Measurements from ENCODE around the gene OPRD1. TPM values are rescaled to one million over a fixed set of nuclear protein-coding genes. Genes with fewer than 3 reads are reported as not detected.

Gene OPRD1
- total RNA-seq, 1 donor from 2014 or later, result 0.27 TPM

DNA sequence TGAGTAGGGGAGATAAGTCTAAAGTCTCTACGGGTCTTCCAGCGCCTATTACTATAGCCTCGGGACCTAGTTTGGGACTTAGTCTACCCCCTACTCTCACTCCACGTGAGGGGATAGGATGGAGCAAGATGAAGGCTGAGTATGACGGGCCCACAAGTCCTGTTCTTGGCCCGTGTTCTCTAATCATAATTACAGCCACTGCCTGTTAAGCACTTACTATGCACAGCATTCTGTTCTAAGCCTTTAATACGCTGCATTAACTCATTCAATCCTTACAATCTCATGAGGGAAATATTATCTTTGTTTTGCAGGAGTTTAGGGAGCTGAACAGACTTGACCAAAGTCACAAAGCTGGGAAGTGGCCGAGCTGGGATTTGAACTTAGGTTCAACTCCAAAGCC, 78.5 kb downstream of the OPRD1 start:
- H3K9me3 Mint-ChIP-seq (ENCODE audit: unreplicated experiment), result no peaks in the 10 kb centered on the region

DNA sequence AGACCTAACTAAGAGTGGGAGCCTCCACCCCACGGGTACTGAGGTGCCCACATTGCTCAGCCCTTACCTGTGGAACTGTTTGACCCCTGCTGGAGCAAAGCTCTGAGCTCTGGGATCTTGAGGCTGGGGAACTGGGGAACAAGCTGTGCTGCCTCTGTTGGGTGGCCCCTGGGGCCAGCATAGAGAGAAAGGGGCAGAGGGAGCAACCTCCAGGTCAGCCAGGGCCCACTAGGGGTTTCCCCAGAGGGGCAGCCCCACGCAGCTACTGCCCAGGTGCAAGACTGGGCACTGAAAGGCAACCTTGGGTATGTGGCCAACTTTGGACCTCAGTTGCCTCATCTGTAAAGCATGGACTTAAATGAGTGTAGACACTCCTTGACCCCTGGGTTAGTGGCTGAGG, 78.9 kb downstream of the OPRD1 start:
- Mint-ChIP-seq H3K4me3 (ENCODE audit: unreplicated experiment) (no peak overlapping the region), H3K27ac (ENCODE audit: unreplicated experiment) (no peak overlapping the region), H3K4me1 (ENCODE audit: unreplicated experiment) (peaks cover 6% of the 10 kb centered on the region), H3K27me3 (ENCODE audit: unreplicated experiment) (no peaks in the 10 kb centered on the region), H3K36me3 (ENCODE audit: unreplicated experiment) (no peaks in the 10 kb centered on the region), H3K9me3 (ENCODE audit: unreplicated experiment) (no peaks in the 10 kb centered on the region)
- TF ChIP-seq, protein P1, sequence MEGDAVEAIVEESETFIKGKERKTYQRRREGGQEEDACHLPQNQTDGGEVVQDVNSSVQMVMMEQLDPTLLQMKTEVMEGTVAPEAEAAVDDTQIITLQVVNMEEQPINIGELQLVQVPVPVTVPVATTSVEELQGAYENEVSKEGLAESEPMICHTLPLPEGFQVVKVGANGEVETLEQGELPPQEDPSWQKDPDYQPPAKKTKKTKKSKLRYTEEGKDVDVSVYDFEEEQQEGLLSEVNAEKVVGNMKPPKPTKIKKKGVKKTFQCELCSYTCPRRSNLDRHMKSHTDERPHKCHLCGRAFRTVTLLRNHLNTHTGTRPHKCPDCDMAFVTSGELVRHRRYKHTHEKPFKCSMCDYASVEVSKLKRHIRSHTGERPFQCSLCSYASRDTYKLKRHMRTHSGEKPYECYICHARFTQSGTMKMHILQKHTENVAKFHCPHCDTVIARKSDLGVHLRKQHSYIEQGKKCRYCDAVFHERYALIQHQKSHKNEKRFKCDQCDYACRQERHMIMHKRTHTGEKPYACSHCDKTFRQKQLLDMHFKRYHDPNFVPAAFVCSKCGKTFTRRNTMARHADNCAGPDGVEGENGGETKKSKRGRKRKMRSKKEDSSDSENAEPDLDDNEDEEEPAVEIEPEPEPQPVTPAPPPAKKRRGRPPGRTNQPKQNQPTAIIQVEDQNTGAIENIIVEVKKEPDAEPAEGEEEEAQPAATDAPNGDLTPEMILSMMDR (IDR thresholded peaks at IDR 0.05), result no peak
- no peak for DNase-seq (ENCODE audit: extremely low spot score, unreplicated experiment)

More for the DNA sequence above, 78.5 kb downstream of the OPRD1 start:
- TF ChIP-seq, protein P1 (IDR thresholded peaks at IDR 0.05), result no peak
- Mint-ChIP-seq H3K27me3 (ENCODE audit: unreplicated experiment) (no peaks in the 10 kb centered on the region), H3K4me3 (ENCODE audit: unreplicated experiment) (no peak overlapping the region), H3K4me1 (ENCODE audit: unreplicated experiment) (peaks cover 6% of the 10 kb centered on the region), H3K27ac (ENCODE audit: unreplicated experiment) (no peak overlapping the region), H3K36me3 (ENCODE audit: unreplicated experiment) (no peaks in the 10 kb centered on the region)
- no peak for DNase-seq (ENCODE audit: extremely low spot score, unreplicated experiment)

DNA sequence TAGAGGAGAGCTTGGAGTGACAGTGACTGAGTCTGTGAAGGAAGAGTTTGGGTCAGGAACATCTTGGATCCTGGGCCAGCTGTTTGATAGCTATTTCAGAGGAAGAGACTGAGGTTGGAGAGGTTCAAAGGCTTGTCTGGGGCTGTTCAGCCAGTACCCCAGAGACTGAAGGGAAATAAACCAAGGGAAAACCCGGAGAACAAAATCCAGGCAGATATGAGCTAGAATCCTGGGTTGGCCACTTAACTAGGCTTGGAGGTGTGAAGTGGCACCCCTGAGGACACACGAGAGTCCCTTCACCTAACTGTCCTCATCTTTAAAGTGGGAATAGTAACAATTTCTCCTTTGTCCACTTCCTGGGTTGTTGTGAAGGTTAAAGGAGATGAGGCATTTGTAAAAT, 79.3 kb downstream of the OPRD1 start:
- Mint-ChIP-seq H3K36me3 (ENCODE audit: unreplicated experiment) (no peaks in the 10 kb centered on the region), H3K27me3 (ENCODE audit: unreplicated experiment) (no peaks in the 10 kb centered on the region), H3K9me3 (ENCODE audit: unreplicated experiment) (no peaks in the 10 kb centered on the region), H3K4me1 (ENCODE audit: unreplicated experiment) (peaks cover 5% of the 10 kb centered on the region), H3K27ac (ENCODE audit: unreplicated experiment) (no peak overlapping the region), H3K4me3 (ENCODE audit: unreplicated experiment) (no peak overlapping the region)
- TF ChIP-seq, protein P1 (IDR thresholded peaks at IDR 0.05), result no peak
- no peak for DNase-seq (ENCODE audit: extremely low spot score, unreplicated experiment)

DNA sequence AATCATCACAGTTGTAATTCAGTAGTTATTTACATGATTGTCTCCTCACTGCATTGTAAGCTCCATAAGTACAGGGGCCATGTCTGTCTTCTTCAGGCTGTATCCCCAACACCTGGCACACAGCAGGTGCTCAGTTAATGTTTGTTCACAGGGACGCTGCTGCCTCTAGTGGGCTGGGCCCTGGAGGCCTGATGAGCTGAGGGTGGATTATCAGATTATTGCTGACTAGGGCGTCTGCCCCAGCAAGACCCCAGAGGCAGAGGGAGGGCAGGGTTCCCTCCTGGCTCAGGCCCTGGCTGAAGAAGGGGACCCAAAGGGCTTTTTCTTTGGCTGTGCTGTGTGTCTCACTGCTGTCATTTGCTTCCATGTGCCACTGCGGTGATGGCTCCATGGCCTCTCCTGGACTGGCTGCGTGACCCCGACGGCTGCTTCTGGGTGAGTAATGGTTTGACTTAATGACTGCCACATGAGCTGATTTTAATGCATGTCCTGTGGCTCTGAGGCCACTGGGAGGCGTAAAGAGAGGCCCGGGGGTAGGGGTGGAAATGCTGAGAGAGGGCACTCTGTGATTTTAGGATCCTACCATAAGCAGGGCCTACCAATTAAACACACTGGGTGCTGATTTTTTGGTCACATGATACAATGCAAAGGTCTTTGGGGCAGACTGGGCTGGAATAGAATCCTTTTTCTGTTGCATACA, 81.6 kb downstream of the OPRD1 start:
- TF ChIP-seq, protein P1 (IDR thresholded peaks at IDR 0.05), result peak; percentile 50
- Mint-ChIP-seq H3K27ac (ENCODE audit: unreplicated experiment) (no peak overlapping the region), H3K4me1 (ENCODE audit: unreplicated experiment) (peaks cover 2% of the 10 kb centered on the region), H3K27me3 (ENCODE audit: unreplicated experiment) (no peaks in the 10 kb centered on the region), H3K36me3 (ENCODE audit: unreplicated experiment) (no peaks in the 10 kb centered on the region), H3K9me3 (ENCODE audit: unreplicated experiment) (no peaks in the 10 kb centered on the region), H3K4me3 (ENCODE audit: unreplicated experiment) (no peak overlapping the region)
- DNase-seq (ENCODE audit: extremely low spot score, unreplicated experiment), result no peak

DNA sequence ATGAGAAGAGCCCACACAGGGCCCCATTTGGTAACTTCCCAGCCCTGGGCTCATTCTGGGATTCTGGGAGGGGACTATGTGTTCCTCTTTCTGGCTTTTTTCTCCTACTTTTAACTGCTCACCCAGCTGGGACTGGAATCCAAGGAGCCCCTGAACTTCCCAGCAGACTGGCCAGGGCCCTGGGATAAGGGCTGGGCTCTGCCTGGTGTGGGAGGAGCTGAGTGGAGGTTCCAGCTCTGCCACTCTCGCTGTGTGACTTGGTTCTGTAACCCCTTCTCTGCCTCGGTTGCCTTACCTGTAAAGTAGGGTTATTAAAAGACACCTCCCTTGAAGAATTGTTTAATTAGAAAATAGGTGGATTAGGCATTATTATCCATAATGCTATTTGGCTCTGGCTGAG, 82.8 kb downstream of the OPRD1 start:
- Mint-ChIP-seq H3K4me1 (ENCODE audit: unreplicated experiment) (peaks cover 6% of the 10 kb centered on the region), H3K9me3 (ENCODE audit: unreplicated experiment) (no peaks in the 10 kb centered on the region), H3K27ac (ENCODE audit: unreplicated experiment) (no peak overlapping the region), H3K36me3 (ENCODE audit: unreplicated experiment) (no peaks in the 10 kb centered on the region), H3K4me3 (ENCODE audit: unreplicated experiment) (no peak overlapping the region), H3K27me3 (ENCODE audit: unreplicated experiment) (no peaks in the 10 kb centered on the region)
- no peak for DNase-seq (ENCODE audit: extremely low spot score, unreplicated experiment)
- TF ChIP-seq, protein P1 (IDR thresholded peaks at IDR 0.05), result no peak

All from osteocyte (in vitro differentiated cells).